NCI-H2081 treated with DMSO at 0.1 percent for 48 hours (cell line): Measurements from ENCODE around the gene USP11.
"Not testable (repeated sequence)": the region's sequence is repeated elsewhere in the genome, so short reads cannot be mapped to it uniquely, and the experiment has no call there.

Experiments used
- DNase-seq: peaks from one replicate; lab custom pipeline; 2025; lab: John Stamatoyannopoulos, UW

USP11 gene

GRCh38 chrX:47247206-47247998 lies 14.6 kb downstream of the USP11 start:
- no peak for DNase-seq

GRCh38 chrX:47247999-47248320 lies 15.2 kb downstream of the USP11 start:
- no peak for DNase-seq

GRCh38 chrX:47248576-47248975 lies 15.8 kb downstream of the USP11 start:
- DNase-seq, result no peak

- DNase-seq, result no peak
Observed at GRCh38 chrX:47250017-47250347, 17.2 kb downstream of the USP11 start.

GRCh38 chrX:47257620-47258019 lies 24.8 kb downstream of the USP11 start:
- not testable (repeated sequence) for DNase-seq

GRCh38 chrX:47264483-47265173 lies 31.8 kb downstream of the USP11 start:
- no peak for DNase-seq

GRCh38 chrX:47266643-47267042 lies 33.8 kb downstream of the USP11 start:
- DNase-seq, result no peak

- no peak for DNase-seq
Observed at GRCh38 chrX:47272013-47272408, 39.2 kb downstream of the USP11 start.

GRCh38 chrX:47273011-47273730 lies 40.4 kb downstream of the USP11 start:
- no peak for DNase-seq

GRCh38 chrX:47278691-47279090 lies 45.9 kb downstream of the USP11 start:
- DNase-seq, result no peak

GRCh38 chrX:47283015-47283771 lies 50.4 kb downstream of the USP11 start:
- DNase-seq, result no peak

GRCh38 chrX:47284616-47285015 lies 51.8 kb downstream of the USP11 start:
- DNase-seq, result not testable (repeated sequence)

GRCh38 chrX:47285836-47286320 lies 53.1 kb downstream of the USP11 start:
- DNase-seq, result no peak

- DNase-seq, result no peak
Observed at GRCh38 chrX:47293106-47293505, 60.3 kb downstream of the USP11 start.

- DNase-seq, result no peak
Observed at GRCh38 chrX:47296766-47297365, 64.1 kb downstream of the USP11 start.

GRCh38 chrX:47297874-47298273 lies 65.1 kb downstream of the USP11 start:
- DNase-seq, result no peak
